ENCODE data around the gene TNFAIP2. TPM values are rescaled to one million over a fixed set of nuclear protein-coding genes. Genes with fewer than 3 reads are reported as not detected.

Gene TNFAIP2
- total and polyA plus RNA-seq, 2 experiments from 2014 or later: 9.9 to 14.1 TPM

DNA sequence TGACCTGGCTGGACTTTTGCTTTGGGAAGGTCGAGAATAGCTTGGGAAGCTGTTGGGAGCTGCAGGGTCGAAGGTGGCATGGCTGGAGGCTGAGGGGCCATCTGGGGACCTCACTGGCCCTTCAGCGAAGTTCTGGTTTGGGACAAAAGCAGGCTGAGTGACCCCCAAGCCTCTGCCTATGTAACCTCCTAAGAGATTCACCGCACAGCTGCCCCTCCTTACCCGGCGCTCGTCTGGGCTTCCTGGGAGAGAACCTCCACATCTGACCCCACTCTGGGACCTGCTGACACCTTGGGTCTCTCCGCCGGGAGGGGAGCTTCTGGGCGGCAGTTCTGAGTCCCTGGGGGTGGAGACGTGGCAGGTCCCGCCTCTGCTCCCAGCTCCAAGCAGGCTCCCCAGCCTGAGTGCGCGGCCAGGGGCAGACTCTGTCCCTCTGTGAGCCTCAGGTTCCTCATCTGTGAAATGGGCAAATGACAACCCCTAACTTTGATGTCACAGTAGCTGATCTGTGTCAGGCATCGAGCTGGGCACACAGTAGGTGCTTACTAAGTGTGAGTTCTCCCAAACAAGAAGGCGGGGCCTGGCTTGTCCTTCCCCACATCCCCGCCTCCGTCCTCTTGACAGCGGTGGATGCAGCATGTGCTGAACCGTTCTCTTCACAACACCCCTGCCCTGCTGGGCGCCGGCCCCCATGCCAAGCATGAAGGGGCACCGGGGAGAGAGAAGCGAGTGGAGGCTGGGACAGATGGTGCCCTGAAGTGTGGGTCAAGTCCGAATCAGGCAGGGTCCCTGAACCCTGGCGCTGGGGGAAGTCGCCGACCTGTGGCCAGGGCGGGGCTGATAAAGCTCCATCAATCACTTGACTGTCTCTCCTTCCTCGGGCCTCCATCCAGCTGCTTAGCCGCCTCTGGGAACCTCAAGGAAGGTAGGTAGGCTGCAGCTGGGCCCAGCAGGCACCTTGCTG, 25.0 kb upstream of the TNFAIP2 start (continued):
- TF ChIP-seq, protein P1, sequence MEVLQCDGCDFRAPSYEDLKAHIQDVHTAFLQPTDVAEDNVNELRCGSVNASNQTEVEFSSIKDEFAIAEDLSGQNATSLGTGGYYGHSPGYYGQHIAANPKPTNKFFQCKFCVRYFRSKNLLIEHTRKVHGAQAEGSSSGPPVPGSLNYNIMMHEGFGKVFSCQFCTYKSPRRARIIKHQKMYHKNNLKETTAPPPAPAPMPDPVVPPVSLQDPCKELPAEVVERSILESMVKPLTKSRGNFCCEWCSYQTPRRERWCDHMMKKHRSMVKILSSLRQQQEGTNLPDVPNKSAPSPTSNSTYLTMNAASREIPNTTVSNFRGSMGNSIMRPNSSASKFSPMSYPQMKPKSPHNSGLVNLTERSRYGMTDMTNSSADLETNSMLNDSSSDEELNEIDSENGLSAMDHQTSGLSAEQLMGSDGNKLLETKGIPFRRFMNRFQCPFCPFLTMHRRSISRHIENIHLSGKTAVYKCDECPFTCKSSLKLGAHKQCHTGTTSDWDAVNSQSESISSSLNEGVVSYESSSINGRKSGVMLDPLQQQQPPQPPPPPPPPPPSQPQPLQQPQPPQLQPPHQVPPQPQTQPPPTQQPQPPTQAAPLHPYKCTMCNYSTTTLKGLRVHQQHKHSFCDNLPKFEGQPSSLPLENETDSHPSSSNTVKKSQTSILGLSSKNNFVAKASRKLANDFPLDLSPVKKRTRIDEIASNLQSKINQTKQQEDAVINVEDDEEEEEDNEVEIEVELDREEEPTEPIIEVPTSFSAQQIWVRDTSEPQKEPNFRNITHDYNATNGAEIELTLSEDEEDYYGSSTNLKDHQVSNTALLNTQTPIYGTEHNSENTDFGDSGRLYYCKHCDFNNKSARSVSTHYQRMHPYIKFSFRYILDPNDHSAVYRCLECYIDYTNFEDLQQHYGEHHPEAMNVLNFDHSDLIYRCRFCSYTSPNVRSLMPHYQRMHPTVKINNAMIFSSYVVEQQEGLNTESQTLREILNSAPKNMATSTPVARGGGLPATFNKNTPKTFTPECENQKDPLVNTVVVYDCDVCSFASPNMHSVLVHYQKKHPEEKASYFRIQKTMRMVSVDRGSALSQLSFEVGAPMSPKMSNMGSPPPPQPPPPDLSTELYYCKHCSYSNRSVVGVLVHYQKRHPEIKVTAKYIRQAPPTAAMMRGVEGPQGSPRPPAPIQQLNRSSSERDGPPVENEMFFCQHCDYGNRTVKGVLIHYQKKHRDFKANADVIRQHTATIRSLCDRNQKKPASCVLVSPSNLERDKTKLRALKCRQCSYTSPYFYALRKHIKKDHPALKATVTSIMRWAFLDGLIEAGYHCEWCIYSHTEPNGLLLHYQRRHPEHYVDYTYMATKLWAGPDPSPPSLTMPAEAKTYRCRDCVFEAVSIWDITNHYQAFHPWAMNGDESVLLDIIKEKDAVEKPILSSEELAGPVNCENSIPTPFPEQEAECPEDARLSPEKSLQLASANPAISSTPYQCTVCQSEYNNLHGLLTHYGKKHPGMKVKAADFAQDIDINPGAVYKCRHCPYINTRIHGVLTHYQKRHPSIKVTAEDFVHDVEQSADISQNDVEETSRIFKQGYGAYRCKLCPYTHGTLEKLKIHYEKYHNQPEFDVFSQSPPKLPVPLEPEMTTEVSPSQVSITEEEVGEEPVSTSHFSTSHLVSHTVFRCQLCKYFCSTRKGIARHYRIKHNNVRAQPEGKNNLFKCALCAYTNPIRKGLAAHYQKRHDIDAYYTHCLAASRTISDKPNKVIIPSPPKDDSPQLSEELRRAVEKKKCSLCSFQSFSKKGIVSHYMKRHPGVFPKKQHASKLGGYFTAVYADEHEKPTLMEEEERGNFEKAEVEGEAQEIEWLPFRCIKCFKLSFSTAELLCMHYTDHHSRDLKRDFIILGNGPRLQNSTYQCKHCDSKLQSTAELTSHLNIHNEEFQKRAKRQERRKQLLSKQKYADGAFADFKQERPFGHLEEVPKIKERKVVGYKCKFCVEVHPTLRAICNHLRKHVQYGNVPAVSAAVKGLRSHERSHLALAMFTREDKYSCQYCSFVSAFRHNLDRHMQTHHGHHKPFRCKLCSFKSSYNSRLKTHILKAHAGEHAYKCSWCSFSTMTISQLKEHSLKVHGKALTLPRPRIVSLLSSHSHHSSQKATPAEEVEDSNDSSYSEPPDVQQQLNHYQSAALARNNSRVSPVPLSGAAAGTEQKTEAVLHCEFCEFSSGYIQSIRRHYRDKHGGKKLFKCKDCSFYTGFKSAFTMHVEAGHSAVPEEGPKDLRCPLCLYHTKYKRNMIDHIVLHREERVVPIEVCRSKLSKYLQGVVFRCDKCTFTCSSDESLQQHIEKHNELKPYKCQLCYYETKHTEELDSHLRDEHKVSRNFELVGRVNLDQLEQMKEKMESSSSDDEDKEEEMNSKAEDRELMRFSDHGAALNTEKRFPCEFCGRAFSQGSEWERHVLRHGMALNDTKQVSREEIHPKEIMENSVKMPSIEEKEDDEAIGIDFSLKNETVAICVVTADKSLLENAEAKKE (CRISPR knock-in tag; IDR thresholded peaks at IDR 0.05): no peak
- TF ChIP-seq, protein P2, sequence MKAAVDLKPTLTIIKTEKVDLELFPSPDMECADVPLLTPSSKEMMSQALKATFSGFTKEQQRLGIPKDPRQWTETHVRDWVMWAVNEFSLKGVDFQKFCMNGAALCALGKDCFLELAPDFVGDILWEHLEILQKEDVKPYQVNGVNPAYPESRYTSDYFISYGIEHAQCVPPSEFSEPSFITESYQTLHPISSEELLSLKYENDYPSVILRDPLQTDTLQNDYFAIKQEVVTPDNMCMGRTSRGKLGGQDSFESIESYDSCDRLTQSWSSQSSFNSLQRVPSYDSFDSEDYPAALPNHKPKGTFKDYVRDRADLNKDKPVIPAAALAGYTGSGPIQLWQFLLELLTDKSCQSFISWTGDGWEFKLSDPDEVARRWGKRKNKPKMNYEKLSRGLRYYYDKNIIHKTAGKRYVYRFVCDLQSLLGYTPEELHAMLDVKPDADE (IDR thresholded peaks at IDR 0.05): no peak
- TF ChIP-seq NANOG (IDR thresholded peaks at IDR 0.05; ENCODE audit: borderline replicate concordance): no peak

DNA sequence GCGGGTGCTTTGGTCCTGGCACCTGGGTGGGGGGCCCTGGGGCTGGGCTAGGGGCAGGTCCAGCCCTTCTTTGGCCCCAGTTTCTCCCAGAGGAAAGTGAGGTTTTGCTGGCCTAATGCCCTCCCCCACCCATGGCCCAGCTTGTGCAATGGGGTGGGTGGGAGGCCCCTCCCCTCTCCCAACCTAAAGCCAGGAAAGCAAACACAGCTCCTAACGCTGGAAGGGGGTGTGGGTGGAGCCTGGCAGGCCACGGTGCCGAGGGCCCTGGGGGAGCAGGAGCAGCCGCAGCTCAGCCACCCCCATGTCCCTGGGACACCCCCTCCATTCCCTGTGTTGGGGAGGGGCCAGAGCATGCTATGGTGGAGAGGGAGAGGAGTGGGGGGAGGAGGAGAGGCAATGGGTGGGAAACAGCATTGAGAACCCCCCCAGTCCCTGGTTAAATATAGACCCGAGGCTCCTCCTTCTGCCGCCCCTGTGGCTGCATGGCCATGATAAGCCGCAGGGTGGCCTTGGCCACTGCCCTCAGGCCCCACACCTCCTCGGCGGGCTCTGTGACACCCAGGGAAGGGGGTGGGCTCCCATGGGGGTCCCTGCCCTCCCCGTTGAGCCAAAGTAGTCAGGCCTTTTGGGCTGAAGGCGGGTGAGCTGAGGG, 24.1 kb upstream of the TNFAIP2 start:
- Histone ChIP-seq H3F3A (replicated peaks; ENCODE audit: low read depth) (0 out of 2 replicates have a peak, but pooled peaks cover 5% of the 10 kb centered on the region), H4K20me1 (replicated peaks; ENCODE audit: insufficient read depth) (0 out of 2 replicates have a peak, but pooled peaks cover 3% of the 10 kb centered on the region), H3K27me3 (ENCODE audit: insufficient read depth) (peaks cover 34% of the 10 kb centered on the region), H3K4me2 (peak overlapping the region; percentile 14; the same call in 1 of the 2 replicates), H3K36me3 (ENCODE audit: insufficient read depth) (no peaks in the 10 kb centered on the region), H3K4me3 (no peak overlapping the region), H3K4me1 (ENCODE audit: insufficient read depth) (peaks cover 9% of the 10 kb centered on the region), H2AFZ (0 out of 2 replicates have a peak overlapping the region, but pooled peaks have one; percentile 56), H3K27ac (ENCODE audit: low read depth) (no peak overlapping the region), H3K9me2 (ENCODE audit: insufficient read depth) (no peaks in the 10 kb centered on the region), H3K79me2 (replicated peaks; ENCODE audit: insufficient read depth) (no peaks in the 10 kb centered on the region)
- Mint-ChIP-seq H3K9me3 (no peaks in the 10 kb centered on the region), H3K36me3 (ENCODE audit: low read depth) (no peaks in the 10 kb centered on the region), H3K27me3 (ENCODE audit: insufficient read depth, low read depth, poor library complexity) (peaks cover 43% of the 10 kb centered on the region), H3K4me1 (peaks cover 16% of the 10 kb centered on the region; the same call in 2 of the 3 replicates), H3K27ac (no peak overlapping the region), H3K4me3 (no peak overlapping the region)
- no peak for DNase-seq (ENCODE audit: low spot score)
- ATAC-seq: peak; percentile 15
- no peak for TF ChIP-seq STAT1 (IDR thresholded peaks at IDR 0.05; ENCODE audit: unreplicated experiment)
- no peak for TF ChIP-seq JUNB (IDR thresholded peaks at IDR 0.05; ENCODE audit: unreplicated experiment)
- TF ChIP-seq, protein P1 (CRISPR knock-in tag; IDR thresholded peaks at IDR 0.05): no peak

Measured in GM23338 (cell line).